HG03064 (cell line): ENCODE measurements around the gene C17orf50.

Experiments used
- ATAC-seq: cut with Tn5 transposase; IDR thresholded peaks from one replicate; pipeline ENCODE4 v1.9.1; 2021; ENCODE audit warnings: low read depth; ENCODE audit not compliant: unreplicated experiment

The C17orf50 gene

GRCh38 chr17:35733366-35733765 lies 27.3 kb upstream of the C17orf50 start:
- no peak for ATAC-seq

GRCh38 chr17:35734396-35734795 lies 26.3 kb upstream of the C17orf50 start:
- ATAC-seq = no peak

- no peak for ATAC-seq
Measured at GRCh38 chr17:35735036-35735805, 25.5 kb upstream of the C17orf50 start.

- ATAC-seq = no peak
Measured at GRCh38 chr17:35736236-35736635, 24.5 kb upstream of the C17orf50 start.

GRCh38 chr17:35738519-35739133 lies 22.1 kb upstream of the C17orf50 start:
- no peak for ATAC-seq

GRCh38 chr17:35740216-35740615 lies 20.5 kb upstream of the C17orf50 start:
- no peak for ATAC-seq

GRCh38 chr17:35740997-35741931 lies 19.4 kb upstream of the C17orf50 start:
- ATAC-seq = no peak

- ATAC-seq = no peak
Measured at GRCh38 chr17:35742496-35742895, 18.2 kb upstream of the C17orf50 start.

- ATAC-seq = no peak
Measured at GRCh38 chr17:35742896-35743477, 17.7 kb upstream of the C17orf50 start.

GRCh38 chr17:35743626-35744328 lies 16.9 kb upstream of the C17orf50 start:
- ATAC-seq = no peak

- no peak for ATAC-seq
Measured at GRCh38 chr17:35744830-35745229, 15.9 kb upstream of the C17orf50 start.

GRCh38 chr17:35745246-35745645 lies 15.4 kb upstream of the C17orf50 start:
- ATAC-seq = no peak

GRCh38 chr17:35745749-35746320 lies 14.9 kb upstream of the C17orf50 start:
- ATAC-seq = no peak

- ATAC-seq = no peak
Measured at GRCh38 chr17:35747540-35748017, 13.1 kb upstream of the C17orf50 start.

- ATAC-seq = no peak
Measured at GRCh38 chr17:35748341-35748841, 12.3 kb upstream of the C17orf50 start.

GRCh38 chr17:35748979-35749378 lies 11.7 kb upstream of the C17orf50 start:
- ATAC-seq = no peak

GRCh38 chr17:35749560-35750412 lies 10.9 kb upstream of the C17orf50 start:
- no peak for ATAC-seq

- no peak for ATAC-seq
Measured at GRCh38 chr17:35750526-35751395, 9.9 kb upstream of the C17orf50 start.
